Astrocyte of the spinal cord (primary cell): Measurements from ENCODE around the gene MAP7D3.

Source experiments
- DNase-seq: peaks from one replicate; pipeline ENCODE4 v3.0.0; 2011; ENCODE audit warnings: low read depth, low spot score
- H3K4me3 ChIP-seq: 2 replicates; pipeline ENCODE4 v1.5.1; 2011; ENCODE audit warnings: low read depth, mild to moderate bottlenecking, low read length, moderate library complexity
- CTCF ChIP-seq: IDR thresholded peaks from 2 replicates; pipeline ENCODE4 v1.5.1; 2012; ENCODE audit warnings: low read depth, mild to moderate bottlenecking, low read length, inconsistent platforms
- in situ Hi-C: cut with HindIII; loops from 2 replicates; pipeline ENCODE4 v1.10.0; 2017; ENCODE audit warnings: low sequenced_read_pairs

MAP7D3 gene

GRCh38 chrX:136207546-136207945, 43.7 kb downstream of the MAP7D3 start:
- no peak for DNase-seq
- H3K4me3 ChIP-seq, result no peak overlapping the region
- in situ Hi-C loops, result no loop called here
- TF ChIP-seq CTCF, result no peak

GRCh38 chrX:136206916-136207315, 44.3 kb downstream of the MAP7D3 start:
- DNase-seq, result no peak
- H3K4me3 ChIP-seq, result no peak overlapping the region
- in situ Hi-C loops, result no loop called here
- TF ChIP-seq CTCF, result no peak

GRCh38 chrX:136205882-136206380, 45.3 kb downstream of the MAP7D3 start:
- in situ Hi-C loops, result no loop called here
- no peak overlapping the region for H3K4me3 ChIP-seq
- TF ChIP-seq CTCF, result no peak
- DNase-seq, result no peak

- no peak overlapping the region for H3K4me3 ChIP-seq
- no peak for TF ChIP-seq CTCF
- in situ Hi-C loops, result no loop called here
- peak; percentile 77 for DNase-seq
Observed at GRCh38 chrX:136204571-136204970, 46.6 kb downstream of the MAP7D3 start.

GRCh38 chrX:136203951-136204350, 47.2 kb downstream of the MAP7D3 start:
- no peak overlapping the region for H3K4me3 ChIP-seq
- in situ Hi-C loops, result no loop called here
- TF ChIP-seq CTCF, result no peak
- no peak for DNase-seq

GRCh38 chrX:136203438-136203837, 47.8 kb downstream of the MAP7D3 start:
- in situ Hi-C loops, result no loop called here
- DNase-seq, result no peak
- H3K4me3 ChIP-seq, result no peak overlapping the region
- TF ChIP-seq CTCF, result no peak

- TF ChIP-seq CTCF, result no peak
- no peak for DNase-seq
- in situ Hi-C loops, result no loop called here
- H3K4me3 ChIP-seq, result no peak overlapping the region
Observed at GRCh38 chrX:136202889-136203288, 48.3 kb downstream of the MAP7D3 start.
